ENCODE data around the gene DHRS11. TPM values are rescaled to one million over a fixed set of nuclear protein-coding genes. Genes with fewer than 3 reads are reported as not detected.

The DHRS11 gene
- total RNA-seq, 2 experiments from 2014 or later, result 2.9 to 4.0 TPM

- Histone ChIP-seq H3K36me3 (ENCODE audit: insufficient read depth, low read length) (no peaks in the 10 kb centered on the region), H3K27ac (ENCODE audit: low read depth in 1 of 2, low read length in 2 of 2) (no peak overlapping the region), H3K4me1 (ENCODE audit: insufficient read depth, low read length) (peaks cover 8% of the 10 kb centered on the region), H3K9me3 (ENCODE audit: control insufficient read depth in 1 of 2, insufficient read depth in 1 of 2, low read length in 2 of 2) (no peaks in the 10 kb centered on the region), H3K27me3 (ENCODE audit: control insufficient read depth in 1 of 2, insufficient read depth in 2 of 2, low read length in 2 of 2) (no peaks in the 10 kb centered on the region), H3K4me3 (ENCODE audit: low read length) (no peak overlapping the region)
- H3K27ac Mint-ChIP-seq, result no peak overlapping the region
- DNase-seq (peak in 2 of 14 experiments; percentile 27 to 53), ATAC-seq (ENCODE audit: poor library complexity) (peak; percentile 48)
- no peak for TF ChIP-seq CTCF (IDR thresholded peaks at IDR 0.05)
- intact Hi-C loops (cut with DNase I, micrococcal nuclease), result no loop called here
- H3K27me3 Mint-ChIP-seq, result no peaks in the 10 kb centered on the region
- H3K36me3 Mint-ChIP-seq (ENCODE audit: low read depth), result peaks cover 5% of the 10 kb centered on the region
- no peak overlapping the region for H3K4me3 Mint-ChIP-seq
- peaks cover 27% of the 10 kb centered on the region for H3K4me1 Mint-ChIP-seq (ENCODE audit: low read depth)
- H3K9me3 Mint-ChIP-seq, result no peaks in the 10 kb centered on the region
- CTCF ChIA-PET, result no interaction called here
- POLR2A ChIA-PET, result no interaction called here
Observed at GRCh38 chr17:36608794-36609497, 17.3 kb downstream of the DHRS11 start.

DNA sequence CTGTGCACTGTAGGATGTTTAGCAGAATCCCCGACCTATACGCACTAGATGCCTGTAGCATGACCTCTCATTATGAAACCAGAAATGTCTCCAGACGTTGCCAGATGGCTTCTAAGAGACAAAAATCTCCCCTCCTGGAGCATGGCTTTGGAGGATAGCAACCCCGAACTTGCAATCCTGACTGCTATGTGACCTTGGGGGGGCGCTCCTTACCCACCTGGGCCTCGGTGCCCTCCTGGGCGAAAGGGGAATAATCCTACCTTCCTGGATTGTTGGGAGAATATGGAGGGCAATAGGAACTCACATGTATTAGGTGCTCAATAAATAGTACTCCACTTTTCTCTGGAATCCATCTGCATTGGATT lies 17.8 kb downstream of the DHRS11 start:
- no peaks in the 10 kb centered on the region for H3K9me3 Mint-ChIP-seq
- H3K27me3 Mint-ChIP-seq, result no peaks in the 10 kb centered on the region
- Histone ChIP-seq H3K27ac (ENCODE audit: low read depth in 1 of 2, low read length in 2 of 2) (no peak overlapping the region), H3K9me3 (ENCODE audit: control insufficient read depth in 1 of 2, insufficient read depth in 1 of 2, low read length in 2 of 2) (no peaks in the 10 kb centered on the region), H3K4me3 (ENCODE audit: low read length) (no peak overlapping the region), H3K4me1 (ENCODE audit: insufficient read depth, low read length) (peaks cover 7% of the 10 kb centered on the region), H3K27me3 (ENCODE audit: control insufficient read depth in 1 of 2, insufficient read depth in 2 of 2, low read length in 2 of 2) (no peaks in the 10 kb centered on the region), H3K36me3 (ENCODE audit: insufficient read depth, low read length) (no peaks in the 10 kb centered on the region)
- no peak for DNase-seq
- H3K4me3 Mint-ChIP-seq, result no peak overlapping the region
- no peak overlapping the region for H3K27ac Mint-ChIP-seq
- ATAC-seq (ENCODE audit: poor library complexity), result no peak
- no peak for TF ChIP-seq CTCF (IDR thresholded peaks at IDR 0.05)
- ChIA-PET POLR2A (no interaction called here), CTCF (no interaction called here)
- intact Hi-C loops (cut with DNase I, micrococcal nuclease), result no loop called here
- peaks cover 22% of the 10 kb centered on the region for H3K4me1 Mint-ChIP-seq (ENCODE audit: low read depth)
- peaks cover 5% of the 10 kb centered on the region for H3K36me3 Mint-ChIP-seq (ENCODE audit: low read depth)

GRCh38 chr17:36610474-36610873 lies 18.8 kb downstream of the DHRS11 start:
- Histone ChIP-seq H3K27ac (ENCODE audit: low read depth in 1 of 2, low read length in 2 of 2) (no peak overlapping the region), H3K4me3 (ENCODE audit: low read length) (no peak overlapping the region), H3K9me3 (ENCODE audit: control insufficient read depth in 1 of 2, insufficient read depth in 1 of 2, low read length in 2 of 2) (no peaks in the 10 kb centered on the region), H3K4me1 (ENCODE audit: insufficient read depth, low read length) (peaks cover 7% of the 10 kb centered on the region), H3K27me3 (ENCODE audit: control insufficient read depth in 1 of 2, insufficient read depth in 2 of 2, low read length in 2 of 2) (no peaks in the 10 kb centered on the region), H3K36me3 (ENCODE audit: insufficient read depth, low read length) (no peaks in the 10 kb centered on the region)
- Mint-ChIP-seq H3K9me3 (no peaks in the 10 kb centered on the region), H3K27ac (no peak overlapping the region), H3K36me3 (ENCODE audit: low read depth) (peaks cover 5% of the 10 kb centered on the region), H3K4me3 (no peak overlapping the region), H3K4me1 (ENCODE audit: low read depth) (peaks cover 13% of the 10 kb centered on the region), H3K27me3 (no peaks in the 10 kb centered on the region)
- CTCF ChIA-PET, result no interaction called here
- no peak for TF ChIP-seq CTCF (IDR thresholded peaks at IDR 0.05)
- DNase-seq, result no peak
- ATAC-seq (ENCODE audit: poor library complexity), result no peak
- intact Hi-C loops (cut with DNase I, micrococcal nuclease), result no loop called here
- POLR2A ChIA-PET, result interaction anchor here (1.0 kb wide), 1 partner anchor 9 kb away, joined by 4 read pairs; the partner anchor contains the start of gene MRM1
